CD4-positive, CD25-positive, alpha-beta regulatory T cell (primary cell): Measurements from ENCODE around the gene ARHGEF11. TPM values are rescaled to one million over a fixed set of nuclear protein-coding genes. Genes with fewer than 3 reads are reported as not detected.
"Not testable (repeated sequence)": the region's sequence is repeated elsewhere in the genome, so short reads cannot be mapped to it uniquely, and the experiment has no call there.

Experiments used
- ATAC-seq, 2 donors: fragments of 150-1000 bp; cut with Tn5 transposase; one replicate each; pipeline ENCODE4 v1.10.0; 2021; ENCODE audit warnings: low read depth in 2 of 2, moderate number of reproducible peaks in 2 of 2, moderate library complexity in 1 of 2
- DNase-seq, 3 donors: peaks; one replicate each; pipeline versions ENCODE4 v3.0.0 to v3.0.0-alpha.2; 2012 to 2022; ENCODE audit warnings: mixed read lengths in 1 of 3
- H3K27ac ChIP-seq: one replicate; pipeline ENCODE4 v1.7.0; 2013; ENCODE audit warnings: mild to moderate bottlenecking, low read length; ENCODE audit not compliant: insufficient read depth, poor library complexity, severe bottlenecking
- H3K27me3 ChIP-seq: one replicate; pipeline ENCODE4 v1.7.0; 2013; ENCODE audit warnings: low read length; ENCODE audit not compliant: control insufficient read depth, insufficient read depth
- H3K36me3 ChIP-seq: one replicate; pipeline ENCODE4 v1.7.0; 2013; ENCODE audit warnings: mild to moderate bottlenecking, low read length, moderate library complexity; ENCODE audit not compliant: control insufficient read depth, insufficient read depth
- H3K4me1 ChIP-seq: 2 replicates; pipeline ENCODE4 v1.7.0; 2013; ENCODE audit warnings: mild to moderate bottlenecking, low read length; ENCODE audit not compliant: insufficient read depth, control insufficient read depth, poor library complexity, severe bottlenecking
- H3K4me3 ChIP-seq: one replicate; pipeline ENCODE4 v1.7.0; 2013; ENCODE audit warnings: low read depth, mild to moderate bottlenecking, low read length, moderate library complexity
- H3K9me3 ChIP-seq, 2 experiments: 1 replicate in 1 of 2; 2 replicates in 1 of 2; pipeline ENCODE4 v1.7.0; 2013; ENCODE audit warnings: low read length in 2 of 2, mild to moderate bottlenecking in 1 of 2, moderate library complexity in 1 of 2; ENCODE audit not compliant: control insufficient read depth in 2 of 2
- H3K27ac Mint-ChIP-seq, 3 donors: one replicate each; pipeline ENCODE4 v1.8.0; 2020 to 2022; ENCODE audit warnings: mild to moderate bottlenecking in 3 of 3, mixed read lengths in 3 of 3, moderate library complexity in 2 of 3
- H3K27me3 Mint-ChIP-seq: one replicate; pipeline ENCODE4 v1.8.0; 2022; ENCODE audit warnings: mild to moderate bottlenecking, mixed read lengths
- H3K36me3 Mint-ChIP-seq: one replicate; pipeline ENCODE4 v1.8.0; 2020; ENCODE audit warnings: mixed read lengths
- H3K4me1 Mint-ChIP-seq, 4 donors: one replicate each; pipeline ENCODE4 v1.8.0; 2020 to 2022; ENCODE audit warnings: mixed read lengths in 4 of 4, mild to moderate bottlenecking in 1 of 4
- H3K4me3 Mint-ChIP-seq, 4 donors: one replicate each; pipeline ENCODE4 v1.8.0; 2020 to 2022; ENCODE audit warnings: mild to moderate bottlenecking in 4 of 4, mixed read lengths in 4 of 4, moderate library complexity in 3 of 4
- H3K9me3 Mint-ChIP-seq, 7 donors: one replicate each; pipeline ENCODE4 v1.8.0; 2020 to 2022; ENCODE audit warnings: mixed read lengths in 7 of 7, mild to moderate bottlenecking in 3 of 7, moderate library complexity in 2 of 7
- polyA plus RNA-seq, 4 donors: library from polyadenylated mRNA; unstranded; fragments of 300-500 nt; fragmentation: Illumina TruSeq; gene quantifications; one replicate each; pipeline ENCODE4 v1.2.3, GENCODE V29; 2021
- total RNA-seq: library from RNA; stranded (reverse); gene quantifications from one replicate; pipeline ENCODE4 v1.2.3, GENCODE V29; 2022

ARHGEF11 gene
- total and polyA plus RNA-seq, 5 donors from 2014 or later, result 18.2 to 39.4 (median 20.8) TPM

- peak overlapping the region in 3 of 4 donors; percentile 15 to 51 (median 16) for H3K4me3 Mint-ChIP-seq
- H3K9me3 Mint-ChIP-seq, result peaks cover 0 to 4% (median 0%) of the 10 kb centered on the region in 7 donors
- no peak for ATAC-seq
- Histone ChIP-seq H3K27ac (no peak overlapping the region), H3K4me1 (peaks cover 20% of the 10 kb centered on the region), H3K36me3 (no peaks in the 10 kb centered on the region), H3K9me3 (no peaks in the 10 kb centered on the region), H3K4me3 (no peak overlapping the region), H3K27me3 (peaks cover 17% of the 10 kb centered on the region)
- H3K27ac Mint-ChIP-seq, result no peak overlapping the region
- H3K27me3 Mint-ChIP-seq, result peaks cover 86% of the 10 kb centered on the region
- no peaks in the 10 kb centered on the region for H3K36me3 Mint-ChIP-seq
- DNase-seq, result no peak
- H3K4me1 Mint-ChIP-seq, result peaks cover 0 to 31% (median 9%) of the 10 kb centered on the region in 4 donors
Observed at GRCh38 chr1:156928043-156928602, 117.4 kb downstream of the ARHGEF11 start.

- peaks cover 23% of the 10 kb centered on the region for H3K27me3 ChIP-seq
- H3K4me1 Mint-ChIP-seq, result peaks cover 0 to 33% (median 10%) of the 10 kb centered on the region in 4 donors
- no peak overlapping the region for H3K27ac Mint-ChIP-seq
- H3K36me3 Mint-ChIP-seq, result no peaks in the 10 kb centered on the region
- no peaks in the 10 kb centered on the region for H3K9me3 ChIP-seq
- H3K27me3 Mint-ChIP-seq, result peaks cover 86% of the 10 kb centered on the region
- peak overlapping the region in 1 of 4 donors; percentile 15 for H3K4me3 Mint-ChIP-seq
- no peaks in the 10 kb centered on the region for H3K36me3 ChIP-seq
- H3K4me1 ChIP-seq, result peaks cover 20% of the 10 kb centered on the region
- peak; percentile 38 to 75 (median 53) for DNase-seq
- H3K4me3 ChIP-seq, result no peak overlapping the region
- ATAC-seq, result peak; percentile 52 to 67
- H3K27ac ChIP-seq, result no peak overlapping the region
- H3K9me3 Mint-ChIP-seq, result peaks cover 0 to 4% (median 0%) of the 10 kb centered on the region in 7 donors
Observed at GRCh38 chr1:156927215-156928042, 118.1 kb downstream of the ARHGEF11 start.

GRCh38 chr1:156926695-156927094, 118.8 kb downstream of the ARHGEF11 start:
- not testable (repeated sequence) for H3K36me3 ChIP-seq, H3K4me3 ChIP-seq, H3K27ac ChIP-seq, DNase-seq, H3K9me3 ChIP-seq, H3K27ac Mint-ChIP-seq, H3K4me3 Mint-ChIP-seq, H3K36me3 Mint-ChIP-seq, ATAC-seq, H3K9me3 Mint-ChIP-seq
- H3K27me3 Mint-ChIP-seq, result peaks cover 86% of the 10 kb centered on the region
- H3K4me1 ChIP-seq, result peaks cover 20% of the 10 kb centered on the region
- peaks cover 0 to 34% (median 10%) of the 10 kb centered on the region in 4 donors for H3K4me1 Mint-ChIP-seq
- peaks cover 31% of the 10 kb centered on the region for H3K27me3 ChIP-seq

- Mint-ChIP-seq H3K4me1 (peaks cover 0 to 31% (median 8%) of the 10 kb centered on the region in 4 donors), H3K27ac (no peak overlapping the region), H3K4me3 (no peak overlapping the region), H3K27me3 (peaks cover 87% of the 10 kb centered on the region), H3K9me3 (peaks cover 0 to 4% (median 0%) of the 10 kb centered on the region in 7 donors), H3K36me3 (no peaks in the 10 kb centered on the region)
- H3K36me3 ChIP-seq, result no peaks in the 10 kb centered on the region
- no peak overlapping the region for H3K4me3 ChIP-seq
- H3K27ac ChIP-seq, result no peak overlapping the region
- peaks cover 32% of the 10 kb centered on the region for H3K27me3 ChIP-seq
- no peak for DNase-seq
- peaks cover 20% of the 10 kb centered on the region for H3K4me1 ChIP-seq
- no peaks in the 10 kb centered on the region for H3K9me3 ChIP-seq
- ATAC-seq, result peak in 1 of 2 donors; percentile 22
Observed at GRCh38 chr1:156926175-156926574, 119.4 kb downstream of the ARHGEF11 start.

- Histone ChIP-seq H3K36me3 (no peaks in the 10 kb centered on the region), H3K4me3 (no peak overlapping the region), H3K9me3 (no peaks in the 10 kb centered on the region), H3K27ac (no peak overlapping the region), H3K27me3 (peaks cover 36% of the 10 kb centered on the region), H3K4me1 (peaks cover 26% of the 10 kb centered on the region)
- H3K36me3 Mint-ChIP-seq, result no peaks in the 10 kb centered on the region
- ATAC-seq (no peak), DNase-seq (no peak)
- H3K27me3 Mint-ChIP-seq, result peaks cover 87% of the 10 kb centered on the region
- H3K9me3 Mint-ChIP-seq, result peaks cover 0 to 4% (median 0%) of the 10 kb centered on the region in 7 donors
- H3K27ac Mint-ChIP-seq, result no peak overlapping the region
- peak overlapping the region in 2 of 4 donors; percentile 1 to 62 for H3K4me3 Mint-ChIP-seq
- H3K4me1 Mint-ChIP-seq, result peaks cover 0 to 35% (median 11%) of the 10 kb centered on the region in 4 donors
Observed at GRCh38 chr1:156925154-156926010, 120.2 kb downstream of the ARHGEF11 start.

- ATAC-seq (no peak), DNase-seq (no peak)
- Mint-ChIP-seq H3K36me3 (no peaks in the 10 kb centered on the region), H3K27me3 (peaks cover 87% of the 10 kb centered on the region), H3K9me3 (peaks cover 0 to 4% (median 0%) of the 10 kb centered on the region in 7 donors), H3K4me1 (peaks cover 0 to 35% (median 11%) of the 10 kb centered on the region in 4 donors), H3K4me3 (peak overlapping the region in 1 of 4 donors; percentile 24), H3K27ac (no peak overlapping the region)
- H3K27ac ChIP-seq, result no peak overlapping the region
- no peak overlapping the region for H3K4me3 ChIP-seq
- no peaks in the 10 kb centered on the region for H3K36me3 ChIP-seq
- H3K27me3 ChIP-seq, result peaks cover 38% of the 10 kb centered on the region
- H3K9me3 ChIP-seq, result no peaks in the 10 kb centered on the region
- peaks cover 27% of the 10 kb centered on the region for H3K4me1 ChIP-seq
Observed at GRCh38 chr1:156924478-156925153, 120.9 kb downstream of the ARHGEF11 start.
